HepG2 (cell line): ENCODE results near the gene ANKHD1. TPM values are rescaled to one million over a fixed set of nuclear protein-coding genes. Genes with fewer than 3 reads are reported as not detected.

Source experiments
- ARHGAP35 ChIP-seq: sonication (generic); formaldehyde crosslinking; IDR thresholded peaks from 2 replicates; pipeline ENCODE4 v1.9.0; 2022; ENCODE audit warnings: mild to moderate bottlenecking, inconsistent platforms, moderate library complexity, missing genetic modification reagents, borderline replicate concordance
- GATA4 ChIP-seq: sonication (generic); IDR thresholded peaks from 2 replicates; pipeline ENCODE4 v1.6.1; 2016; ENCODE audit warnings: antibody characterized with exemption, low read depth, borderline replicate concordance
- IKZF4 ChIP-seq: sonication (generic); formaldehyde crosslinking; IDR thresholded peaks from 2 replicates; pipeline ENCODE4 v1.5.1; 2020; ENCODE audit warnings: borderline replicate concordance, mild to moderate bottlenecking, low read depth, missing genetic modification reagents; ENCODE audit errors: not compliant biosample characterization
- IKZF5 ChIP-seq: IDR thresholded peaks from 2 replicates; pipeline ENCODE4 v1.6.1; 2018; ENCODE audit warnings: missing genetic modification reagents, mild to moderate bottlenecking, missing compliant biosample characterization
- JUND ChIP-seq: sonication (generic); formaldehyde crosslinking; IDR thresholded peaks from 2 replicates; pipeline ENCODE4 v1.8.0; 2022; ENCODE audit warnings: mild to moderate bottlenecking, missing genetic modification reagents
- KLF12 ChIP-seq: sonication (generic); formaldehyde crosslinking; IDR thresholded peaks from 2 replicates; pipeline ENCODE4 v1.4.0; 2020; ENCODE audit warnings: missing genetic modification reagents, borderline replicate concordance
- MEIS1 ChIP-seq: sonication (generic); formaldehyde crosslinking; IDR thresholded peaks from 2 replicates; pipeline ENCODE4 v1.9.0; 2021; ENCODE audit warnings: mild to moderate bottlenecking, missing genetic modification reagents, moderate library complexity, borderline replicate concordance
- MTF2 ChIP-seq: sonication (generic); formaldehyde crosslinking; IDR thresholded peaks from 2 replicates; pipeline ENCODE4 v1.5.0; 2020; ENCODE audit warnings: missing genetic modification reagents, borderline replicate concordance
- NFAT5 ChIP-seq: sonication (generic); formaldehyde crosslinking; IDR thresholded peaks from 2 replicates; pipeline ENCODE4 v1.4.0; 2020; ENCODE audit warnings: missing genetic modification reagents
- PRPF4 ChIP-seq: fragments of 200-400 bp; formaldehyde crosslinking; IDR thresholded peaks from 2 replicates; pipeline ENCODE4 v1.6.1; 2016; ENCODE audit warnings: low read length, low read depth; ENCODE audit not compliant: poor library complexity, severe bottlenecking
- PTBP1 ChIP-seq: fragments of 200-400 bp; formaldehyde crosslinking; IDR thresholded peaks from 2 replicates; pipeline ENCODE4 v1.6.1; 2018; ENCODE audit warnings: low read length, low read depth; ENCODE audit not compliant: poor library complexity, severe bottlenecking
- SRSF4 ChIP-seq: fragments of 200-400 bp; formaldehyde crosslinking; IDR thresholded peaks from one replicate; pipeline ENCODE4 v1.6.1; 2018; ENCODE audit warnings: mild to moderate bottlenecking, low read depth, low read length, moderate library complexity; ENCODE audit not compliant: poor library complexity, severe bottlenecking
- STAT6 ChIP-seq: sonication (generic); formaldehyde crosslinking; IDR thresholded peaks from 2 replicates; pipeline ENCODE4 v1.4.0; 2020; ENCODE audit warnings: missing genetic modification reagents, mild to moderate bottlenecking, borderline replicate concordance
- TARDBP ChIP-seq: sonication (generic); formaldehyde crosslinking; IDR thresholded peaks from 2 replicates; pipeline ENCODE4 v1.8.0; 2022; ENCODE audit warnings: mild to moderate bottlenecking, missing genetic modification reagents
- TBP ChIP-seq: sonication (generic); formaldehyde crosslinking; IDR thresholded peaks from 2 replicates; pipeline ENCODE4 v1.5.0; 2020; ENCODE audit warnings: missing genetic modification reagents
- ZFP36L1 ChIP-seq: sonication (generic); formaldehyde crosslinking; IDR thresholded peaks from 2 replicates; pipeline ENCODE4 v1.8.0; 2022; ENCODE audit warnings: mild to moderate bottlenecking, missing genetic modification reagents, moderate library complexity
- ZNF34 ChIP-seq: sonication (generic); formaldehyde crosslinking; IDR thresholded peaks from 2 replicates; pipeline ENCODE4 v1.4.0; 2020; ENCODE audit warnings: mild to moderate bottlenecking, missing genetic modification reagents, borderline replicate concordance
- ZNF382 ChIP-seq: sonication (generic); formaldehyde crosslinking; IDR thresholded peaks from 2 replicates; pipeline ENCODE4 v1.5.0; 2020; ENCODE audit warnings: missing genetic modification reagents, mild to moderate bottlenecking, borderline replicate concordance
- ZNF761 ChIP-seq: sonication (generic); formaldehyde crosslinking; conservative IDR thresholded peaks from 2 replicates; pipeline ENCODE4 v1.4.0; 2020; ENCODE audit warnings: mild to moderate bottlenecking, missing genetic modification reagents
- ZNF879 ChIP-seq: sonication (generic); formaldehyde crosslinking; IDR thresholded peaks from 2 replicates; pipeline ENCODE4 v1.8.1; 2023; ENCODE audit warnings: missing genetic modification reagents
- polyA plus RNA-seq, 8 experiments: library from polyadenylated mRNA; depleted of rRNA in 3 of 8; stranded (reverse) in 7 of 8; unstranded in 1 of 8; fragments of >200 nt; fragmentation: Illumina TruSeq in 4 of 8; extraction: Trizol in 4 of 8; gene quantifications; 2 replicates each; pipeline versions ENCODE4 v1.2.1 to v1.2.3, GENCODE V29; 2011 to 2016; ENCODE audit warnings: low read depth in 4 of 8, missing spikeins in 1 of 8, mixed read lengths in 1 of 8; ENCODE audit not compliant: insufficient read depth in 1 of 8
- total RNA-seq, 5 experiments: library from RNA; depleted of rRNA; stranded (reverse); fragments of >200 nt; fragmentation: Illumina TruSeq; extraction: Trizol; gene quantifications; 2 replicates each; pipeline ENCODE4 v1.2.3, GENCODE V29; 2016; ENCODE audit warnings: low read depth in 1 of 5

The ANKHD1 gene
- total and polyA plus RNA-seq, 2 of the 13 experiments (the other 11 are each of a cell fraction or from before 2014, with no cell fraction given): 69.9 to 82.0 TPM

GRCh38 chr5:140362875-140363630, 38.6 kb upstream of the ANKHD1 start (continued):
- TF ChIP-seq MTF2 (no peak), GATA4 (no peak), ZNF879 (CRISPR knock-in tag) (no peak), IKZF4 (no peak), ZNF34 (CRISPR knock-in tag) (0 out of 2 replicates have a peak, but pooled peaks have one; percentile 52), IKZF5 (0 out of 2 replicates have a peak, but pooled peaks have one; percentile 68), MEIS1 (peak; percentile 65; the same call in 1 of the 2 replicates), SRSF4 (no peak), PTBP1 (no peak), TARDBP (CRISPR knock-in tag) (peak; percentile 65), ZNF761 (CRISPR knock-in tag) (peak; percentile 76; the same call in 1 of the 2 replicates), STAT6 (CRISPR knock-in tag) (no peak), KLF12 (CRISPR knock-in tag) (no peak), PRPF4 (no peak), JUND (CRISPR knock-in tag) (no peak), NFAT5 (CRISPR knock-in tag) (no peak), TBP (CRISPR knock-in tag) (no peak), ARHGAP35 (CRISPR knock-in tag) (no peak; the same call in 1 of the 2 replicates), ZNF382 (no peak), ZFP36L1 (no peak)
